Endodermal cell (in vitro differentiated cells): Measurements from ENCODE around the gene ERGIC3. TPM values are rescaled to one million over a fixed set of nuclear protein-coding genes. Genes with fewer than 3 reads are reported as not detected.
"Not testable (repeated sequence)": the region's sequence is repeated elsewhere in the genome, so short reads cannot be mapped to it uniquely, and the experiment has no call there.

Experiments
- DNase-seq: peaks from one replicate; pipeline ENCODE4 v3.0.0-alpha.2; 2017
- H3K27ac ChIP-seq: 2 replicates; pipeline ENCODE4 v1.5.1; 2013; ENCODE audit warnings: mild to moderate bottlenecking, low read depth, low read length, moderate library complexity
- H3K27me3 ChIP-seq: 2 replicates; pipeline ENCODE4 v1.6.1; 2013; ENCODE audit warnings: mild to moderate bottlenecking, low read length, moderate library complexity; ENCODE audit not compliant: insufficient read depth, control insufficient read depth, poor library complexity, severe bottlenecking
- H3K36me3 ChIP-seq: 2 replicates; pipeline ENCODE4 v1.7.0; 2013; ENCODE audit warnings: mild to moderate bottlenecking, low read length, moderate library complexity; ENCODE audit not compliant: control insufficient read depth, insufficient read depth
- H3K4me1 ChIP-seq: one replicate; pipeline ENCODE4 v1.7.0; 2013; ENCODE audit warnings: low read length; ENCODE audit not compliant: control insufficient read depth, insufficient read depth
- H3K4me3 ChIP-seq: 2 replicates; pipeline ENCODE4 v1.5.1; 2013; ENCODE audit warnings: mild to moderate bottlenecking, low read length, moderate library complexity
- H3K9ac ChIP-seq: 2 replicates; pipeline ENCODE4 v1.6.1; 2013; ENCODE audit warnings: mild to moderate bottlenecking, low read length, moderate library complexity; ENCODE audit not compliant: poor library complexity, severe bottlenecking; ENCODE audit errors: extremely low read depth
- H3K9me3 ChIP-seq: 2 replicates; pipeline ENCODE4 v1.6.1; 2013; ENCODE audit warnings: mild to moderate bottlenecking, low read length, moderate library complexity; ENCODE audit not compliant: control insufficient read depth
- H3K27ac Mint-ChIP-seq: 2 replicates; pipeline ENCODE4 v1.8.0; 2020; ENCODE audit warnings: mixed read lengths
- H3K27me3 Mint-ChIP-seq: 2 replicates; pipeline ENCODE4 v1.8.0; 2021; ENCODE audit warnings: mild to moderate bottlenecking, mixed read lengths; ENCODE audit not compliant: insufficient read depth
- H3K36me3 Mint-ChIP-seq: 2 replicates; pipeline ENCODE4 v1.8.0; 2020; ENCODE audit warnings: low read depth, mixed read lengths
- H3K4me1 Mint-ChIP-seq: 2 replicates; pipeline ENCODE4 v1.8.0; 2020; ENCODE audit warnings: mixed read lengths
- H3K4me3 Mint-ChIP-seq: 2 replicates; pipeline ENCODE4 v1.8.0; 2020; ENCODE audit warnings: mild to moderate bottlenecking, moderate library complexity, mixed read lengths
- H3K9me3 Mint-ChIP-seq: 2 replicates; pipeline ENCODE4 v1.8.0; 2020; ENCODE audit warnings: mild to moderate bottlenecking, mixed read lengths
- WGBS, 2 experiments: methylation state at CpG; one replicate each; pipeline versions ENCODE4 v1.1.5 to v1.1.7; 2013; ENCODE audit warnings: missing lambda C conversion rate in 2 of 2, mixed read lengths in 1 of 2; ENCODE audit not compliant: insufficient coverage in 1 of 2, insufficient read length in 1 of 2; 5-methylcytosine and 5-hydroxymethylcytosine counted together
- total RNA-seq, 2 donors: library from RNA; stranded (reverse); fragmentation: NEBNext Ultra II Directional in 1 of 2; extraction: Animal tissue kit (Norgen Biotek cat#: 25700) in 1 of 2; gene quantifications; 2 replicates in 1 of 2; 3 replicates in 1 of 2; pipeline ENCODE4 v1.2.1, GENCODE V29; 2021
- TF ChIP-seq, protein P1 (sequence below): fragments of 200-600 bp; sonication (generic); conservative IDR thresholded peaks from 2 replicates; pipeline ENCODE4 v1.5.0; 2021; ENCODE audit warnings: antibody characterized with exemption, mild to moderate bottlenecking

The ERGIC3 gene
- total RNA-seq, 2 donors from 2014 or later, result 217 to 230 TPM

DNA sequence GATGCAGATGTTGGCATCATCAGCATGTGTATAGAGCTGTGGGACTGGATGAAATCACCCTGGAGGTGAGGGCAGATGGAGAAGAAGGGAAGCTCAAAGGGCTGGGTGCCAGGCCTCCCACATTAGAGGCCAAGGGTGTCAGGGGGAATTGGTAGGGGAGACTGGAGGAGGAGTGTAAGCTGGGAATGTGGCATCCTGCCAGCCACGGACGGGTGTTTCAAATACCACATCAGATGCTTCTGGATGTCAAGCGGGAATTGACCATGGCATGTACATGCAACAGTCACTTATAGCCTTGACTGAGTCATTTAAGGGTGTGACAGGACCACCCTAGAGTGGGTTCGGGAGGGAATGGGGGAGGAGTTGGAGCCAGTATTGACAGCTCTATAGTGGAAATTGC, 9.6 kb downstream of the ERGIC3 start:
- no peaks in the 10 kb centered on the region for H3K4me1 Mint-ChIP-seq
- H3K36me3 ChIP-seq, result peaks cover 68% of the 10 kb centered on the region
- H3K36me3 Mint-ChIP-seq, result peaks cover 28% of the 10 kb centered on the region
- no peak overlapping the region for H3K27ac Mint-ChIP-seq
- no peaks in the 10 kb centered on the region for H3K9me3 ChIP-seq
- H3K4me3 Mint-ChIP-seq, result no peak overlapping the region
- 94% methylated on average over 4 of the region's 4 CpGs for WGBS, 2 experiments
- H3K9ac ChIP-seq, result no peak overlapping the region
- H3K4me1 ChIP-seq, result no peaks in the 10 kb centered on the region
- TF ChIP-seq, protein P1, sequence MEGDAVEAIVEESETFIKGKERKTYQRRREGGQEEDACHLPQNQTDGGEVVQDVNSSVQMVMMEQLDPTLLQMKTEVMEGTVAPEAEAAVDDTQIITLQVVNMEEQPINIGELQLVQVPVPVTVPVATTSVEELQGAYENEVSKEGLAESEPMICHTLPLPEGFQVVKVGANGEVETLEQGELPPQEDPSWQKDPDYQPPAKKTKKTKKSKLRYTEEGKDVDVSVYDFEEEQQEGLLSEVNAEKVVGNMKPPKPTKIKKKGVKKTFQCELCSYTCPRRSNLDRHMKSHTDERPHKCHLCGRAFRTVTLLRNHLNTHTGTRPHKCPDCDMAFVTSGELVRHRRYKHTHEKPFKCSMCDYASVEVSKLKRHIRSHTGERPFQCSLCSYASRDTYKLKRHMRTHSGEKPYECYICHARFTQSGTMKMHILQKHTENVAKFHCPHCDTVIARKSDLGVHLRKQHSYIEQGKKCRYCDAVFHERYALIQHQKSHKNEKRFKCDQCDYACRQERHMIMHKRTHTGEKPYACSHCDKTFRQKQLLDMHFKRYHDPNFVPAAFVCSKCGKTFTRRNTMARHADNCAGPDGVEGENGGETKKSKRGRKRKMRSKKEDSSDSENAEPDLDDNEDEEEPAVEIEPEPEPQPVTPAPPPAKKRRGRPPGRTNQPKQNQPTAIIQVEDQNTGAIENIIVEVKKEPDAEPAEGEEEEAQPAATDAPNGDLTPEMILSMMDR, result no peak
- H3K9me3 Mint-ChIP-seq, result no peaks in the 10 kb centered on the region
- H3K27me3 ChIP-seq, result no peaks in the 10 kb centered on the region
- H3K27me3 Mint-ChIP-seq, result no peaks in the 10 kb centered on the region
- H3K4me3 ChIP-seq, result no peak overlapping the region
- H3K27ac ChIP-seq, result no peak overlapping the region
- DNase-seq, result no peak

DNA sequence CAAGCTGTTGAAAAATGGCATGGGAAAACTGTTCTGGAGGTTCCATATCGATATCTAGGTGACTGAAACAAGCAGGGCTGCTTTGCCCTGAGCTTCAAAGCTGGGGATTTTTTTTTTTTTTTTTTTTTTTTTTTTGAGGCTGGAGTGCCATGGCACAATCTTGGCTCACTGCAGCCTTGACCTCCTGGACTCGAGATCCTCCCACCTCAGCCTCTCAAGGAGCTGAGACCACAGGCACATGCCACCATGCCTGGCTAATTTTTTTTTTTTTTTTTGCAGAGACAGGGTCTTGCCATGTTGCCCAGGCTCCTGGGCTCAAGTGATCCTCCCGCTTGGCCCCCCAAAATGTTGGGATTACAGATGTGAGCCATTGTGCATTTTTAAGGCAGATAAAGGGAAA, 11.0 kb downstream of the ERGIC3 start:
- no peak overlapping the region for H3K27ac Mint-ChIP-seq
- Histone ChIP-seq H3K4me1 (no peaks in the 10 kb centered on the region), H3K9ac (no peak overlapping the region), H3K27me3 (no peaks in the 10 kb centered on the region), H3K9me3 (no peaks in the 10 kb centered on the region), H3K27ac (no peak overlapping the region), H3K36me3 (peaks cover 60% of the 10 kb centered on the region), H3K4me3 (no peak overlapping the region)
- peaks cover 34% of the 10 kb centered on the region for H3K36me3 Mint-ChIP-seq
- 95% methylated on average over 3 of the region's 3 CpGs; no CpG with 5 or more reads in 1 of the 2 experiments for WGBS, 2 experiments
- no peak for DNase-seq
- no peaks in the 10 kb centered on the region for H3K4me1 Mint-ChIP-seq
- H3K9me3 Mint-ChIP-seq, result no peaks in the 10 kb centered on the region
- no peak overlapping the region for H3K4me3 Mint-ChIP-seq
- H3K27me3 Mint-ChIP-seq, result no peaks in the 10 kb centered on the region
- TF ChIP-seq, protein P1, result no peak

DNA sequence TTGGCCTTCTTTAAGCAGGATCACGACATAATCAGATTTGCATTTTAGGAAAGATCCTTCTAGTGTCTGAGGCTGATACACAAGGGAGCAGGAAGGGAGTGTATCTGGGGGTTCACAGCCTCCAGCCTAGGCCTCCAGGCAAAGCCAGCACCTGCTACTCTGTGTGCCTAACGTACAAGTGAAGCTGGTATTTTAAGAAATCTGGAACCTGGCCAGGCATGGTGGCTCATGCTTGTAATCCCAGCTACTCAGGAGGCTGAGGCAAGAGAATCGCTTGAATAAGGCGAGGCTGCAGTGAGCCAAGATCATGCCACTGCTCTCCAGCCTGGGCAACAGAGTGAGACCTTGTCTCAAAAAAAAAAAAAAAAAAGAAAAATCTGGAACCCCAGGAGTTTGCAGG, 13.6 kb downstream of the ERGIC3 start:
- not testable (repeated sequence) for H3K9ac ChIP-seq, H3K27ac Mint-ChIP-seq, H3K4me3 Mint-ChIP-seq, H3K9me3 ChIP-seq, H3K27me3 Mint-ChIP-seq, DNase-seq, H3K27ac ChIP-seq, H3K27me3 ChIP-seq, H3K4me1 ChIP-seq, H3K4me3 ChIP-seq, H3K9me3 Mint-ChIP-seq, H3K4me1 Mint-ChIP-seq
- H3K36me3 ChIP-seq, result peaks cover 43% of the 10 kb centered on the region
- H3K36me3 Mint-ChIP-seq, result peaks cover 30% of the 10 kb centered on the region
- 94 to 96% methylated on average over 4 of the region's 4 CpGs for WGBS, 2 experiments

DNA sequence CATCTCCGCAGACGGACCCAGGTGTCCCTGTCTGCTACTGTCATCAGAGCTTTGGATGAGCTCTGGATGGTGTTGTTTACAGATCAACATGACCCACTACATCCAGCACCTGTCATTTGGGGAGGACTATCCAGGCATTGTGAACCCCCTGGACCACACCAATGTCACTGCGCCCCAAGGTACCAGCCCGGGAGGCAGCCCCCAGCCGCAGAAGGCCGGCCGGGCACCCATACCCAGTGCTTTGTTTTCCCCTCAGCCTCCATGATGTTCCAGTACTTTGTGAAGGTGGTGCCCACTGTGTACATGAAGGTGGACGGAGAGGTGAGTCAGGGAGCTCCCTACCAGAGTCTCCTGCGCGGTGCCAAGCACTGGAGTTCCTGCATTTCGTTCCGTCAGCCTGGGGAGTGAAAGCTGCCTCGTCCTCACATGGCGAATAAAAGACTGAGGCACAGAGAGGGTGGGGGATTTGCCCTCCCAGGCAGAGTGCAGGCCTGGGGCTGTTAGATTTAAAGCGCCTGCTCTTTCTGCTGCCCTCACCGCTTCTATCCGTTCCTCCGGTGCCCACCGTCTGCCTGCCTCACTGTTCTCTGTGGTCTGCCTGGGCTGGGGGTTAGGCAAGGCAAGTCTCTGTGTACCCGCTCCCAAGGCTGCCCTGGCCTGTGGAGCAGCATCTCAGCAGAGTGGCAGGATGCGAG, 14.2 kb downstream of the ERGIC3 start:
- H3K27ac ChIP-seq, result no peak overlapping the region
- TF ChIP-seq, protein P1, result no peak
- no peak for DNase-seq
- WGBS, 2 experiments, result 94 to 97% methylated on average over 15 to 21 of the region's 21 CpGs
- no peaks in the 10 kb centered on the region for H3K27me3 Mint-ChIP-seq
- no peak overlapping the region for H3K4me3 ChIP-seq
- H3K27ac Mint-ChIP-seq, result no peak overlapping the region
- H3K36me3 ChIP-seq, result peaks cover 37% of the 10 kb centered on the region
- no peaks in the 10 kb centered on the region for H3K9me3 Mint-ChIP-seq
- no peaks in the 10 kb centered on the region for H3K9me3 ChIP-seq
- H3K27me3 ChIP-seq, result no peaks in the 10 kb centered on the region
- no peaks in the 10 kb centered on the region for H3K4me1 ChIP-seq
- no peak overlapping the region for H3K4me3 Mint-ChIP-seq
- no peaks in the 10 kb centered on the region for H3K4me1 Mint-ChIP-seq
- H3K9ac ChIP-seq, result no peak overlapping the region
- H3K36me3 Mint-ChIP-seq, result peaks cover 30% of the 10 kb centered on the region
